GM18520 (cell line): ENCODE measurements around the gene SLC30A3.

Experiments used
- ATAC-seq: cut with Tn5 transposase; IDR thresholded peaks from one replicate; pipeline ENCODE4 v1.9.1; 2021; ENCODE audit not compliant: unreplicated experiment

The SLC30A3 gene

DNA sequence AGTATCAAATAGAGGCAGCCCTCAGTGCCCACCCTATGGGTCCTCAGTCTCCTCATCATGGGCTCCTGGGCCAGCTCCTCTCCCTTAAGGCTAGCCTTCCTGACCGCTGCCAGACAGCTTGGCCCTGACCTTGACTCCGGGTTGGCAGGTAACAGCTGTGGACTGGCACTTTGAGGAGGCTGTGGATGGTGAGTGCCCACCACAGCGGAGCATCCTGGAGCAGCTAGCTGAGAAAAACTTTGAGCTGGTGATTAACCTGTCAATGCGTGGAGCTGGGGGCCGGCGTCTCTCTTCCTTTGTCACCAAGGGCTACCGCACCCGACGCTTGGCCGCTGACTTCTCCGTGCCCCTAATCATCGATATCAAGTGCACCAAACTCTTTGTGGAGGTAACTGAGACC is 26.7 kb downstream of the SLC30A3 start:
- ATAC-seq, result no peak

DNA sequence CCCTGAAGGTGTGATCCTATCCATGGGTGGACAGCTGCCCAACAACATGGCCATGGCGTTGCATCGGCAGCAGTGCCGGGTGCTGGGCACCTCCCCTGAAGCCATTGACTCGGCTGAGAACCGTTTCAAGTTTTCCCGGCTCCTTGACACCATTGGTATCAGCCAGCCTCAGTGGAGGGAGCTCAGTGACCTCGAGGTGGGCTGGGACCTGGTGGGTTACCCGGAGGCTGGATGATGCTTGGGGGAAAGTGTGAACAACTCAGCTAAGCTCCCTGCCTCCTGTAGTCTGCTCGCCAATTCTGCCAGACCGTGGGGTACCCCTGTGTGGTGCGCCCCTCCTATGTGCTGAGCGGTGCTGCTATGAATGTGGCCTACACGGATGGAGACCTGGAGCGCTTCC is 29.5 kb downstream of the SLC30A3 start:
- ATAC-seq, result no peak

DNA sequence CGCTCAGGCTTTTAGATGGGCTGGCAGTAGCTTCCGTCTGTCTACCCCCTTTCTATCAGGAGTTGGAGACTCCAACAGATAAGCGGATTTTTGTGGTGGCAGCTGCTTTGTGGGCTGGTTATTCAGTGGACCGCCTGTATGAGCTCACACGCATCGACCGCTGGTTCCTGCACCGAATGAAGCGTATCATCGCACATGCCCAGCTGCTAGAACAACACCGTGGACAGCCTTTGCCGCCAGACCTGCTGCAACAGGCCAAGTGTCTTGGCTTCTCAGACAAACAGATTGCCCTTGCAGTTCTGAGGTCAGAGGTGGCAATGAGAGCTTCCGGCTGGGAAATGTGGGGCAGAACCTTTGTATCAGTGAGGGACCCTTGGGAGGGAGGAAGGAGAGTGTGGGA is 30.9 kb downstream of the SLC30A3 start:
- no peak for ATAC-seq

DNA sequence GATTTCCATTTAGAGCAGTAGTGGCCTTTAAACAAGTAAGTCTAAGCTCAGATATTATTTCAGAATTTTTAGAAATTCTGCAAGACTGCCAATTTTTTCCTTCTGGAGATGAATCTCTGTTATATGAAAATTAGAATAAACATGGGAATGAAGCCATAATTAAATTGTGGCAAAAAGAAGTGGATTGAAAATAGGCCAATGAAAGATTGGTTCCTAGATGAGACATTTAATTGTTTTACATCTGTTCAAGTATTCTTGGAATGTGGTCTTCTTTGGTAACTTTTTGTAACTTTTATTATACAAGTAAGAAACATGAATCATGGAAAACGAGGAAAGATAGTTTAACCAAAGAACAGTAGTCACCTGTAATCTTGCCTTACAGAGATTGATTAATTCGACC is 35.3 kb downstream of the SLC30A3 start:
- ATAC-seq, result no peak

DNA sequence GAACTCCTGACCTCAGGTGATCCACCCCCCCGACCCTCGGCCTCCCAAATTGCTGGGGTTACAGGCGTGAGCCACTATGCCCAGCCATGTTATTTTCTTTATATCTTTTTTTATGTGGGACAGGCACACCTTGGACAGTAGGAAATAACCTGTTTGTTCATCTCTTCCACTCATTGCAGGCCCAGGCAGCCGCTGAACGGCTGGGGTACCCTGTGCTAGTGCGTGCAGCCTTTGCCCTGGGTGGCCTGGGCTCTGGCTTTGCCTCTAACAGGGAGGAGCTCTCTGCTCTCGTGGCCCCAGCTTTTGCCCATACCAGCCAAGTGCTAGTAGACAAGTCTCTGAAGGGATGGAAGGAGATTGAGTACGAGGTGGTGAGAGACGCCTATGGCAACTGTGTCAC is 37.3 kb downstream of the SLC30A3 start:
- no peak for ATAC-seq

DNA sequence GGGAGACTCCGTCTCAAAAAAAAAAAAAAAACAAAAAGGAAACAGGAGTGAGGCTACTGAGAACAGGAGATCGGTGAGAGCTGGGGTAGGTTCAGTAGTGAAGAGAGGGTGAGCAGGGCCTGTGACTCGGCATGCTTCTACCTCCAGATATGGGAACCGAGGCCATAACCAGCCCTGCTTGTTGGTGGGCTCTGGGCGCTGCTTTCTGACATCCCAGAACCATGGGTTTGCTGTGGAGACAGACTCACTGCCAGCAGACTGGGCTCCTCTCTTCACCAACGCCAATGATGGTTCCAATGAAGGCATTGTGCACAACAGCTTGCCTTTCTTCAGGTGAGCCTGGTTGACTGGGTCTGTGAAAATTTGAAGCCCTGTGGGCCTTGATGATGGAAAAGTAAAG is 39.4 kb downstream of the SLC30A3 start:
- ATAC-seq, result no peak

DNA sequence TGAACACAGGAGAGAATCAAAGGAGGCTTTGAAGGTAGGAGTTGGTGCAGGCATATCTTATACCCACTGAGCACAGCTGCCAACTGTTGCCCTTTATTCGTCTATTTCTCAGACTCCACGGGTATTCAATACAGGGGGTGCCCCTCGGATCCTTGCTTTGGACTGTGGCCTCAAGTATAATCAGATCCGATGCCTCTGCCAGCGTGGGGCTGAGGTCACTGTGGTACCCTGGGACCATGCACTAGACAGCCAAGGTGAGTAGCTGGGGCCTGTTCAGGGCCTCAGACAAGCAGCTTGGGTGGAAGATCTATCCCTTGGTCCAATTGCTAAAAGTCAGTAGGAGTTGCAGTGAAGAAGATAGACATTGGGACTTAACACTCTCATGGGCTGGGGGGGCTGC is 40.4 kb downstream of the SLC30A3 start:
- no peak for ATAC-seq

DNA sequence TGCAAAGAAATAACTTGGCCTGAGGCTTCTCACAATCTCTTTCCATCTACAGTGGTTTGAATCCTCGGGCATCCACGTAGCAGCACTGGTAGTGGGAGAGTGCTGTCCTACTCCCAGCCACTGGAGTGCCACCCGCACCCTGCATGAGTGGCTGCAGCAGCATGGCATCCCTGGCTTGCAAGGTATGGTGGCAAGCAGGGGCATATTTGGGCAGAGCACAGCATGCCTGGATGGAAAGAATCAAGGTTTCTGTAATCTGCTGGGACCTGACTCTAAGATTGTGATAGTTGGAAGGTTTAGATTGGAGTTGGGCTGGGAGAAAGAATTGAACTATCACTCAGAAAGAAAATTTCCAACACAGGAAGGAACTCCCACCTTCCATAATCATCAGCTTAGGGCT is 41.7 kb downstream of the SLC30A3 start:
- no peak for ATAC-seq

GRCh38 chr2:27220091-27220490 is 42.8 kb downstream of the SLC30A3 start:
- no peak for ATAC-seq

- no peak for ATAC-seq
Measured at GRCh38 chr2:27219091-27219490, 43.8 kb downstream of the SLC30A3 start.

GRCh38 chr2:27218614-27219013 is 44.2 kb downstream of the SLC30A3 start:
- no peak for ATAC-seq

GRCh38 chr2:27217173-27218121 is 45.4 kb downstream of the SLC30A3 start, which contains the start of gene CAD:
TSS of gene CAD (plus strand) at chr2:27217369. CDS start at chr2:27217552, 183 bp downstream.
- peak; percentile 78 for ATAC-seq

DNA sequence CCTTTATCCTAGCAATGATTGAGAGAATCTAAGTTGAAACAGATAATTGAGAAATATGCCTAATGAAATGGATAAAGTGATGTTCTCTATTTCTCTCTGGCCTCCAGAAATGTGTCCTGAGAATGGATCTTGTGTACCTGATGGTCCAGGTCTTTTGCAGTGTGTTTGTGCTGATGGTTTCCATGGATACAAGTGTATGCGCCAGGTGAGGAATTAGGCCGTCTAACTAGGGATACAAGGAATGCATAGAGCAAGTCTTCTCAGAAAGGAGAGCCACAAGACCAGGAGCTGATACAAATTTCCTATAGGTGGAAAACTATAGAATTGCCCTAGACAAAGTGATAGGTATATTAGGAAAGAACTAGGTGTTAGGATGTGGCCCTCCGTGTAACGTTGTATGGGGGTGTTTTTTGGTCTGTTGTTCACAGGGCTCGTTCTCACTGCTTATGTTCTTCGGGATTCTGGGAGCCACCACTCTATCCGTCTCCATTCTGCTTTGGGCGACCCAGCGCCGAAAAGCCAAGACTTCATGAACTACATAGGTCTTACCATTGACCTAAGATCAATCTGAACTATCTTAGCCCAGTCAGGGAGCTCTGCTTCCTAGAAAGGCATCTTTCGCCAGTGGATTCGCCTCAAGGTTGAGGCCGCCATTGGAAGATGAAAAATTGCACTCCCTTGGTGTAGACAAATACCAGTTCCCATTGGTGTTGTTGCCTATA is 46.3 kb downstream of the SLC30A3 start:
- no peak for ATAC-seq

- no peak for ATAC-seq
Measured at GRCh38 chr2:27214941-27215340, 47.9 kb downstream of the SLC30A3 start.

DNA sequence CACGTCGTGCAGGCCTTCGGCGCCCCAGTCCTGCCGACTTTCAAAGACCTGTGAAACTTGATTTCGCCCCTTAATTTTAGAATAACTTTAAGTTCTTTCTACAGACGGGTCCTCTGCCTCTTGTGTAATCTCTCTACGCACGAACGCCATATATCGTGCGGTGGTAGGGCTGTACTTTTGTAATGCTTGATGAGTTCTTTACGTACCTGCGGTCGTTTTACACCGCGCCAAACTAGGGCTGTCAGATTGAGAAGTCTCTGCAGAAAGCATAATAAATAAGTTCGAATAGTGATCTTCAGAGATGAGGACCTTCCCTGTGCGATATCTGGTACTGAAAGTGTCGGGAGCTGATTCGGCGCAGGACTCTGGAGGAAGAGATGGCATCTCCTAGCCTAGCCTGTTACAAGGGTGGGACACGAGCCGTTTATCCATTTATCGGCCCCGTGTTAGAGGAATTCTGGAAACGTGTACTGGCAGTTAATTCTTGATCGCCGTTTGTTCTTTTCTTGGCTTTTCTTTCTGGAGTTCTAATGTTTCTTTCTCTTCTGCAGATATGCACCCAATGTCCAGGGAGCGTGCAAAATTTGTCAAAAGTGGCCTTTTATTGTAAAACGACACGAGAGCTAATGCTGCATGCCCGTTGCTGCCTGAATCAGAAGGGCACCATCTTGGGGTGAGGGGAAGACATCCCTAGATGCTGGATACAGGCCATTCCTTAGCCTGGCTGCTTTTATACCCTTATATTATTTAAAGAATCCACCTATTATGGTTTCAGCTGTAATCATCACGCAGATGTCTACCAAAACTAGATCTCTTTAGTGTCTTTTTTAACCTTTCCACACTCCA is 50.0 kb downstream of the SLC30A3 start:
- ATAC-seq, result no peak

GRCh38 chr2:27211943-27212625 is 50.8 kb downstream of the SLC30A3 start, which contains the start of the genes ATRAID and SLC5A6:
TSS of gene ATRAID (plus strand) at chr2:27212041. CDS start at chr2:27212369, 328 bp downstream.
TSS of gene SLC5A6 (minus strand) at chr2:27212268. CDS start at chr2:27207650, 4,618 bp downstream.
- peak; percentile 67 for ATAC-seq

GRCh38 chr2:27211241-27211942 is 51.5 kb downstream of the SLC30A3 start:
- no peak for ATAC-seq

- ATAC-seq, result no peak
Measured at GRCh38 chr2:27209621-27210401, 53.0 kb downstream of the SLC30A3 start.

- ATAC-seq, result no peak
Measured at GRCh38 chr2:27208486-27209050, 54.3 kb downstream of the SLC30A3 start.
